K562 (cell line): Measurements from ENCODE around the gene ENTREP3. TPM values are rescaled to one million over a fixed set of nuclear protein-coding genes. Genes with fewer than 3 reads are reported as not detected.

Source experiments
- GABPA ChIP-seq: fragments of 200-800 bp; sonication (Bioruptor generic); conservative IDR thresholded peaks from 2 replicates; pipeline ENCODE4 v1.6.1; 2016; ENCODE audit warnings: low read depth, missing genetic modification characterization, missing compliant biosample characterization
- GMEB1 ChIP-seq: fragments of 250-450 bp; sonication (Bioruptor Pico); IDR thresholded peaks from 2 replicates; pipeline ENCODE4 v1.4.0; 2020; ENCODE audit warnings: mild to moderate bottlenecking
- MGA ChIP-seq: fragments of 450-650 bp; IDR thresholded peaks from 2 replicates; pipeline ENCODE4 v1.6.1; 2016; ENCODE audit warnings: mild to moderate bottlenecking, moderate library complexity
- RAD51 ChIP-seq: fragments of 450-650 bp; IDR thresholded peaks from 2 replicates; pipeline ENCODE4 v1.7.1; 2016; ENCODE audit warnings: low read depth, mild to moderate bottlenecking, borderline replicate concordance
- RB1 ChIP-seq: fragments of 450-650 bp; IDR thresholded peaks from 2 replicates; pipeline ENCODE4 v1.6.1; 2017; ENCODE audit warnings: low read depth, mild to moderate bottlenecking
- RBBP5 ChIP-seq: fragments of 200-600 bp; sonication (generic); IDR thresholded peaks from 2 replicates; pipeline ENCODE4 v1.6.1; 2012; ENCODE audit warnings: borderline replicate concordance, mild to moderate bottlenecking, low read length, control low read depth, inconsistent platforms; ENCODE audit not compliant: insufficient read depth, poor library complexity, severe bottlenecking
- RBM25 ChIP-seq: fragments of 200-400 bp; formaldehyde crosslinking; IDR thresholded peaks from 2 replicates; pipeline ENCODE4 v1.6.1; 2018; ENCODE audit warnings: low read length, low read depth, moderate library complexity; ENCODE audit not compliant: severe bottlenecking
- polyA plus RNA-seq, 8 experiments: library from polyadenylated mRNA; depleted of rRNA in 4 of 8; stranded (reverse) in 5 of 8; unstranded in 3 of 8; fragments of >200 nt; fragmentation: Nextera tagmentation in 2 of 8; fragmentation: Illumina TruSeq in 1 of 8; extraction: Ambion mirVana in 2 of 8; extraction: Trizol in 1 of 8; gene quantifications; 2 replicates each; pipeline versions ENCODE4 v1.2.1 to v1.2.3, GENCODE V29; 2011 to 2014; ENCODE audit warnings: inconsistent platforms in 1 of 8, missing spikeins in 1 of 8
- total RNA-seq, 7 experiments: library from RNA; depleted of rRNA in 6 of 7; stranded (reverse); fragments of >200 nt in 6 of 7; fragmentation: Illumina TruSeq in 2 of 7; extraction: Trizol in 2 of 7; gene quantifications; 2 replicates each; pipeline versions ENCODE4 v1.2.1 to v1.2.3, GENCODE V29; 2011 to 2021; ENCODE audit warnings: low replicate concordance in 1 of 7
- TF ChIP-seq, protein P1 (sequence below): fragments of 150-350 bp; IDR thresholded peaks from 2 replicates; pipeline ENCODE4 v1.6.1; 2014; ENCODE audit warnings: low read depth, mild to moderate bottlenecking, low read length, borderline replicate concordance

Gene ENTREP3
- total and polyA plus RNA-seq, 9 of the 15 experiments (the other 6 are each of a cell fraction or from before 2014, with no cell fraction given): 1.9 to 41.8 (median 5.9) TPM

- peak; percentile 97 for TF ChIP-seq MGA
- TF ChIP-seq GABPA (tag): peak; percentile 77
- peak; percentile 99 for TF ChIP-seq GMEB1 (CRISPR knock-in tag)
- TF ChIP-seq RBBP5: peak; percentile 80
- no peak for TF ChIP-seq RBM25
- TF ChIP-seq, protein P1, sequence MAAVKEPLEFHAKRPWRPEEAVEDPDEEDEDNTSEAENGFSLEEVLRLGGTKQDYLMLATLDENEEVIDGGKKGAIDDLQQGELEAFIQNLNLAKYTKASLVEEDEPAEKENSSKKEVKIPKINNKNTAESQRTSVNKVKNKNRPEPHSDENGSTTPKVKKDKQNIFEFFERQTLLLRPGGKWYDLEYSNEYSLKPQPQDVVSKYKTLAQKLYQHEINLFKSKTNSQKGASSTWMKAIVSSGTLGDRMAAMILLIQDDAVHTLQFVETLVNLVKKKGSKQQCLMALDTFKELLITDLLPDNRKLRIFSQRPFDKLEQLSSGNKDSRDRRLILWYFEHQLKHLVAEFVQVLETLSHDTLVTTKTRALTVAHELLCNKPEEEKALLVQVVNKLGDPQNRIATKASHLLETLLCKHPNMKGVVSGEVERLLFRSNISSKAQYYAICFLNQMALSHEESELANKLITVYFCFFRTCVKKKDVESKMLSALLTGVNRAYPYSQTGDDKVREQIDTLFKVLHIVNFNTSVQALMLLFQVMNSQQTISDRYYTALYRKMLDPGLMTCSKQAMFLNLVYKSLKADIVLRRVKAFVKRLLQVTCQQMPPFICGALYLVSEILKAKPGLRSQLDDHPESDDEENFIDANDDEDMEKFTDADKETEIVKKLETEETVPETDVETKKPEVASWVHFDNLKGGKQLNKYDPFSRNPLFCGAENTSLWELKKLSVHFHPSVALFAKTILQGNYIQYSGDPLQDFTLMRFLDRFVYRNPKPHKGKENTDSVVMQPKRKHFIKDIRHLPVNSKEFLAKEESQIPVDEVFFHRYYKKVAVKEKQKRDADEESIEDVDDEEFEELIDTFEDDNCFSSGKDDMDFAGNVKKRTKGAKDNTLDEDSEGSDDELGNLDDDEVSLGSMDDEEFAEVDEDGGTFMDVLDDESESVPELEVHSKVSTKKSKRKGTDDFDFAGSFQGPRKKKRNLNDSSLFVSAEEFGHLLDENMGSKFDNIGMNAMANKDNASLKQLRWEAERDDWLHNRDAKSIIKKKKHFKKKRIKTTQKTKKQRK: no peak
- peak; percentile 87 for TF ChIP-seq RAD51
- TF ChIP-seq RB1: peak; percentile 40
These were observed 18.3 kb upstream of the ENTREP3 start, which contains the start of gene CLK2 (continued) for GRCh38 chr1:155273343-155274245.
